NCI-H774 (cell line): ENCODE measurements around the gene TEX54.
A peak's percentile ranks its signal among the peaks of the same experiment; 100 is the strongest.
"Not testable (repeated sequence)": the region's sequence is repeated elsewhere in the genome, so short reads cannot be mapped to it uniquely, and the experiment has no call there.

Experiments
- DNase-seq: peaks from one replicate; lab custom pipeline; 2025; lab: John Stamatoyannopoulos, UW

TEX54 gene

DNA sequence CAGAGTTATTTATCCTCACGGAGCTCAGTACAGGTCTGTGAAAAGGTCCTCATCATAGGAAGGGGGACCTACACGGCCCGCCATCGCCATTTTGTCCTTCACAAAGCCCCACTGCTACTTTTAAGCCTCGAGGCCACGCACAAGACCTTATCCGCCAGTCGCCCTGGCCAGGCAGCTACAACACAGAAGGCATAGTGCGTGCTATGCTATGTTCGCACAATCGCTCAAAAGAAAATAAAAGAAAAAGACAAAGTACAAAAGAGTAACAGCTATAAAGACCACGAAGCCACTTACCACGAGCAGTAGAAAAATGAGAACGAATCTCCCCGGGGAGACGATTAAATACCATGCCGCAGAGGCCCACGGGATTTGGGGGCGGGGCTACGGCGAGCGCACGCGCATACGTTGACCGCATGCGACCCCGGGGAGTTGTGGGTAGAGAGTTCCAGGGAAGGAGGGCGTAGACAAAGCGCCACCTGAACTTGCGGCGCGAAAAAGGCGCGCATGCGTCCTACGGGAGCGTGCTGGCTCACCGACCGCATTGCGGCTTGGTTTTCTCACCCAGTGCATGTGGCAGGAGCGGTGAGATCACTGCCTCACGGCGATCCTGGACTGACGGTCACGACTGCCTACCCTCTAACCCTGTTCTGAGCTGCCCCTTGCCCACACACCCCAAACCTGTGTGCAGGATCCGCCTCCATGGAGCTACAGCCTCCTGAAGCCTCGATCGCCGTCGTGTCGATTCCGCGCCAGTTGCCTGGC lies 23.1 kb upstream of the TEX54 start:
- peak; percentile 97 for DNase-seq

DNA sequence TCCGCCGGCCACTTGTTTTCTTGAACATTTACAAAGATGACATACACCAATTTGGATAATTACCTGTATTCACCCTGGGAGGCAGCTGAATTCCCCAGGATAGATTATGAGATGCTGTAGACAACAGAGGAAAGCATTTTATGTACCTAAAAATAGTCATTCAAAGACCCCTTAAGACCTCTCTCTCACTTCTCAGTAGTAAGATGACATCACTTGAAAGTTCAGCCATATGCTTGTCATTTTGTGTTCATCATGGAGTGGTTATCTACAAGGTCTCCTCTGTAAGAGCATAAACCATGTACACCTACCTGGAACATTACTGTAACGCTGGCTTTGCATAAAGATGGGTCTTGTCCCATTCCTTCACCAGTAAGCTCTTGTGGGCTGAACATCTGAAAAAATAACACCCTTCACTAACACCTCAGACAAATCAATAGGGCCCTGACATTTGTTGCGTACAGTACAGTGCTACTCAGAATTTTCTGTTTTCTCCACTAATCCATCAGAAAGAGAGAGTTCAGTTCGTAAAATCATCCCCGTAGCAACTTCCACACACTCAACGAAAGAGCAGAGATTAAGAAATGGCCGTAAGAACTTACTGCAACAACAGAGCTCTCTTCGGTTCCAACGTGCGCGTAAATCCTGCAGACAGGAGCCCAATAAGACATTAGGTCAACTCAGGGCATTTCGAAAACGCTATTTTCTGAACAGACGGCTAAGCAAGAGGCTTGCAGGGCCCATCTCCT lies 22.4 kb upstream of the TEX54 start:
- DNase-seq = no peak

DNA sequence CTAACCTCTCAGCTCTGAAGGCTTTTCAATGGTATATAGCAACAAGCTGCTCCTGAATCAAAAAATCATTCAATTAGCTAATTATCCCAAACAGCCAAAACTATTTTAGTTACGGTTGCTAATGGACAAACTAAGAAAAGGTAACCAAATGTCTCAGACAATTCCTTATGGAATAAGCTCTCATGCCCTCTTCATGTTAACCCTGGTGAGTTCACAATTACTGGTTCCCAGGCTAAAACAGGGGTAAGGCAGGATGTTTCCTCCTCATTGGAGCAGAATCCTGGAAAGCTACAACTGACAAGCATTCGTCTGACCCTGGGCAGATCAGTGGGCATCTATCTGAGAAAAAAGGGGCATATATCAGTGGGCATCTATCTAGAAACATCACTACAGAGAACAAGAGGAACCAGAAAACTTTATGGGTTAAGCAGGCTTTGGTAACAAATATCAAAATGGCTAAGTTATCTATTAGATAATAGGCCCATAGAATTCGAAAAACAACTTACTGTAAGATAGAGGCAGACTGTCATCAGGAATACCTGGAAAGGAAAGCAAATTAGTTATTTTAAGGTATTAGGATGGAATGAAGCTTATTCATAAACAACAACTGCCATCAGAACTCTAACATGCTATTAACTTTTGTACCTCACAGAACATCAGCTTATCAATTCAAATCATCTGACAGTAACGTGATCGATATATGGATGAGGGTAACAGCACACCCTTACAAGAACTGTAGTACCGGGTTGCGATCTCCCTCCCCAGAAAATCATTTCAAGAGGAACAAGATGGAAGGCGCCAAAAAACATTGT lies 21.6 kb upstream of the TEX54 start:
- no peak for DNase-seq

DNA sequence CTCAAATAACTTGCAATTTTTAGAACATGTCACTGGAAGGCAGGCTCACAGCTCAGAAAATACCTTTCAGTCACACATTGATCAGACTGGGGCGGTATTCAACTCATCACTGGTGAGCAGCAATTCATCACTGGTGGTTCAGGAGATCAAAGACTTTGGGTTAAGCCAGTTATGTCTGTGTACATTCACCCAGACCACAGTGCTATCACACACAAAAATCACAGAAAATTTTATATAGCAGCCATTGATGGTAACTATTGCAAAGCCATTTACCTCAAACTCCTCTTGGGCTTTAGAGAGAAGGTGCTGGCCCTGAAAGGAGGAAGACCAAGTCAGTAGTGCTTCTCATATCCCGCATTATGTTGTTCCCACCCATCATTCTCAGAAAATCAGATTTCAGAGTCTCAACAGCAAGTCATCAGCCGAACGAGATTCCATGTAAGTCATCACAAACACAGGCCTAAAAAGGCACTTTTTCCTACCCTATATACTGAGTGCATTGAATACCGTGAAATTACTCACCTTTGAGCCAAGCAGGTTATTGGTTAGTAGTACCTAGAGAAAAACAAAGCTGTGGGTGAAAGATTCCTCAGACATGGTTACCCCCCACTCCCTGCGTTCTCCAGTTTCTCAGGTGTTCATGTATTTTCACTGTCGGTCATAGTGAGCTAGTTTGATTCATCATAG lies 20.8 kb upstream of the TEX54 start:
- no peak for DNase-seq

DNA sequence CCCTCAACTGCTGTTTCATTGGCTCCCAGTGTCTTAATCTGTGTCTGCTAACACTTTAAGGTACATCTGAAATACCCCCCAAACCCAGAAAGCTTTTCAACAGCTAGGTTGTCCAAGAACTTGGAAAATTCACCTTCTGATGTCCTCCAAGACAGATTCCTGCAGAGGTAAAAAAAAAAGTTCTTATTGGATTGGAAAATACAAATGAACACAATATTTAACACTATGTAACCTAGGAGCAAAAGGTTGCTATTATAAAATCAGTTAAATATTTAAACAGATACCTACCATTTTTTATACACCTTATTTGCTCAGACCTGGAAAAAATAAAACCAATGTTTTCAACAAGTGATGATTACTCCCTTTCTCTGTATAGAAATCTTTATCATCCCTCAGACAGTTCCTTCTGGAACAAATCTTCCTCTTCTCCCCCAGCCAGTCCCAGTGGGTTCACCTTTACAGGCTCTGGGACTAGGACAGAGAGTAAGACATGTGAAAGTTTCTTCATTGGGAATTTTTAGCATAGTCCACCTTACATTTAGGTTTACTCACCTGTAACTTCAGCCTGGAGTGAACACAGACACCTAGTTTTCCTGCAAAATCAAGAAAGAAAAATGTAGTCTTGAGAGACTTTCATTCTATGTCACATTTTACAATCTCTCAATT lies 20.0 kb upstream of the TEX54 start:
- no peak for DNase-seq

DNA sequence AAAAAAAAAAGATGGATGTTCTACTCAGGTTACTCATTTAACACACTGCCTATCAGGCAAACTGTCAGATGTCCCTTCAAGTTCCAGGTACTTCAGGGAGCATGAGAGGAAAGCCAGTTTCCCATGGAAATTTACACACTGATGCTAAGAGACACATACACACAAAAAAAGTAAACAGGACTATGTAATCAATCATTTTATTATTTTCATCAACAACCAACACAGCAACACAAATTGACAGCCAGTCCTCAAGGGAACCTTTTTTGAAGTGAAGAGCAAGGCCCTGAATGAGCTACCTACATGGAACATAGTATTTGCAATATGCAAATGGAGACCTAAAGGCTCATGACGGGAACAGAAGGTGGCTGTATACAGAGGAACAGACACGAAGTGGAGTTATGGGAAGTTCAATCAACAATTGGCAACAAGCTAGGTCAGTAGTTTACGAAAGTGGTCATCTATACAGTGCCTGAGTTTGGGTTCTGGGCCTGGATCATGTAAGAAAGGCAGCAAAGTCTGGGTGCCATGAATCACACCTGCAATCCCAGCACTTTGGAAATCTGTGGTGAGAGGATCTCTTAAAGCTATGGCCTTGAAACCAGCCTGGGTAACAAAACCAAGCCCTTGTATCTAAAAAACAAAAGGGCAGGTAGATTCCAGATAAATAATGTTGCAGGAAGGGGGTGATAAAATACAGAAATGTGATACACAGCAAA lies 19.3 kb upstream of the TEX54 start:
- no peak for DNase-seq

DNA sequence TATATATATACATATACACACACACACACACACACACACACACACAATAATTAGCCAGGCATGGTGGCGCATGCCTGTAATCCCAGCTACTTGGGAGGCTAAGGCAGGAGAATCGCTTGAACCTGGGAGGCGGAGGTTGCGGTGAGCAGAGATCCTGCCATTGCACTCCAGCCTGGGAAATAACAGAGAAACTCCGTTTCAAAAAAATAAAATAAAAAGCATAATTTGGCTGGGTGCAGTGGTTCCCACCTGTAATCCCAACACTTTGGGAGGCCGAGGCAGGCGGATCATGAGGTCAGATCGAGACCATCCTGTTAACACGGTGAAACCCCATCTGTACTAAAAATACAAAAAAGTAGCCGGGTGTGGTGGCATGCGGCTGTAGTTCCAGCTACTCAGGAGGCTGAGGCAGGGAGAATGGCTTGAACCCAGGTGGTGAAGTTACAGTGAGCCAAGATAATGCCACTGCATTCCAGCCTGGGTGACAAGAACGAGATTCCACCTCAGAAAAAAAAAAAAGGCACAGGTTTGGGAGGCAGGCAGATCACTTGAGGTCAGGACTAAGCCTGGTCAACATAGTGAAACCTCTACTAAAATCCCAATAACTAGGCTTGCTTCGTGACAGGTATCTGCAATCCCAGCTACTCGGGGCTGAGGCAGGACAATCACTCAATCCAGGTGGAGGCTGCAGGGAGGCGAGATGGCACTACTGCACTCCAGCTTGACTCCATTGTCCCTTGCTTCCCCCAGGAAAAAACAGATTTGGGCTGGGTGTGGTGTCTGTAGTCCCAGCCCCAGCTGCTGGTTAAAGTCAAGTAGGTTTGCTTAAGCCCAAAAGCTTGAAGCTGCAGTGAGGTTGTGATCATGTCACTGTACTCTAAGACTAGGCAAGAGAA lies 18.5 kb upstream of the TEX54 start:
- no peak for DNase-seq

DNA sequence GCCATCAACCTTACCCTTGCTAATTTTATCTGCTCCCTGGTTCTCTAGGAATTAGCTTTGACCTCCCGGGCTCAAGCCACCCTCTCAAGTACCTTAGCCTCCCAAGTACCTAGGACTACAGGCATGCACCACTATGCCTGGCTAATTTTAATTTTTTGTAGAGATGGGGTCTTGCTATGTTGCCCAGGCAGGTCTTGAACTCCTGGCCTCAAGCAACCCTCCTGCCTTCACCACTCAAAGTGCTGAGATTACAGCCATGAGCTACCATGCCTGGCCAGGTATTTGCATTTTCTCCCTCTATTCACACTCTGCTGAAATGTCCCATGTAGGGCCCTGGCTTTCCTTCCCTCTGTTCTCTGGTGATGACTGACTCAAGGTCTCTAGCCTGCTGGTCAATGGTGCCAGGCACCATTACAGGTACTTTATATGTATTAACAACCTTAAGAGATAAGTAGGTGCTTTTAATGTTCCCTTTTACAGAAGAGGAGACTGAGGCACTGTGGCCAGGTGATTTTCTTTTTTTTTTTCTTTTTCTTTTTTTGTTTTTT lies 15.2 kb upstream of the TEX54 start:
- no peak for DNase-seq

DNA sequence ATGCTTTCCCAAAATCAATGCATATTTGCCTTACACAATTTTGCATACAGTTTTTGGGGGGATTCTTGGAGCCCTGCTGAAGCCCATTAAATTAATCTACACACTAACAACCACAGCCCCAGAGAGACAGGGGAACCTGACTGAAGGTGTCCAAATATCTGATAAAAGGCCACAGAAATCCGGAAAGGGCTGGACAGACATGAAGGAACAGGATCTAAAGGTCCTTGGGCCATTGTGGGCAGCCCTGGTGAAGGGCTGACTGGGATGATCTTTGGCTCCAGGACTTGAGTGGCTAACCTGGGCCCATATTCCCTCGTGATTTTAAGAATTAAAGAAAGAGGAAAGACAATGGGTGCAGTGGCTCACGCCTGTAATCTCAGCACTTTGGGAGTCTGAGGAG lies 13.5 kb upstream of the TEX54 start:
- no peak for DNase-seq

DNA sequence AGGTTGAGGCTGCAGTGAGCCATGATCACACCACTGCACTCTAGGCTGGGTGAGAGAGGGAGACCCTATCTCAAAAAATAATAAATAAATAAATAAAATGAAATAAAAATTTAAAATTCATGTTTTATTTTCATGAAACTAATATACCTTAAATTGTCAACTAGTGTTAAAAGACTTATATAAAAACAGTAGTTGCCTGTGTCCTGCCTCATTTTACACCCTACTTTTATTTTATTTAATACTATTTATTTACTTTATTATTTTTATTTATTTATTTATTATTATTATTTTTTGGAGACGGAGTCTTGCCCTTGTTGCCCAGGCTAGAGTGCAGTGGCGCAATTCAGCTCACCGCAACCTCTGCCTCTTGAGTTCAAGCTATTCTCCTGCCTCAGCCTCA lies 11.5 kb upstream of the TEX54 start:
- DNase-seq = no peak

DNA sequence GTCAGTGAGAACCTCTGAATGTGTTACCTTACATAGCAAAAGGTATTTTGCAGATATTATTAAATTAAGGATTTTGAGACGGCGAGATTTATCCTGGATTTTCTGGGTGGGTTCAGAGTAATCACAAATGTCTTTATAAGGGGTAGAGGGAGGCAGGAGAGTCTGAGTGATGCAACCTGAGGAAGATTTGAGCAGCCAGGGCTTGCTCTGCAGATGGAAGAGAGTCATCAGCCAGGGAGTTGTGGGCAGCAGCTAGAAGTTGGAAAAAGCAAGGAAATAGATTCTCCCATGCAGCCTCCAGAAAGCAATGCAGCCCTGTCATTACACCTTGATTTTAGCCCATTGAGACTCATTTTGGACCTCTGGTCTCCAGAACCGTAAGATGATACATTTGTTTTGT lies 10.8 kb upstream of the TEX54 start:
- no peak for DNase-seq

DNA sequence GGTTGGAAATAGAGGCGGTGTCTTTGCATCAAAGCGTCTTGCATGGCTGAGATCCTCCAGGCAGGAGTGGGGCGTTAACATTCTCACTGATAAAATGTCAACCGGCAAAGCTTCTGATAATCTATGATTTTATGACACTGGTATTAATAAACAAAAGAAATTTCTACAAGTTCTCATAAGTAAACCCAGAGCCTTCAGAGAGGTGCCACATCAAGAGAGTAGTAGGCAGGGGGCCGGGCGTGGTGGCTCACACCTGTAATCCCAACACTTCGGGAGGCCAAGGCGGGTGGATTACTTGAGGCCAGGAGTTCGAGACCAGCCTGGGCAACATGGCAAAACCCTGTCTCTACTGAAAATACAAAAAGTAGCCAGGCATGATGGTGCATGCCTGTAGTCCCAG lies 10.2 kb upstream of the TEX54 start:
- DNase-seq = not testable (repeated sequence)

DNA sequence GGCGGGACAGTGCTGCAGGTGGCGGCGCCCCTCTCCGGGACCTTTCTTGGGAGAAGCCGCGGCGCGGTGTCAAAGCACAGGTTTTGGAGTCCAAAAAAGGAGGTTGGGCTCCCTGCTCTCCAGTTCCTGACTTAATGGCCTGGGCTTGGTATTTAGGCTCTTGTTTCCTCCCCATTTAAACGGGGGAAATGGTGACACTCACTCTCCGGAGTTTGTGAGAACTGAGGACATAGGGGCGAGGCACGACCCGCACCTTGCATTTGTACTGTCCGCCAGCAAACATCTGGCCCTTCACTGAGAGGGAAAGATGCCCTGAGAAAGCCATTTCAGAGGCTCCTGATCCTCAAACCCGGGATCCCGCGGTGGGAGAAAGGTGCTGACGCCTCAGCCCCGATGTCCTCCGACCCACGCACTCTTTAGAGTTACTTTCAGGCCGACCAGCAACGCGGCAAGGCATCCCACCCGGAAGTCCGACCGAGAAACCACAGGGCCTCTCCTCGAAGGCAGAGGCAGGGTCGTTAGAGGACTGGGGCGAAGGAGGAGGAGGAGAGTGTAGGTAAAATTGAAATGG lies 9.6 kb upstream of the TEX54 start:
- DNase-seq = no peak

DNA sequence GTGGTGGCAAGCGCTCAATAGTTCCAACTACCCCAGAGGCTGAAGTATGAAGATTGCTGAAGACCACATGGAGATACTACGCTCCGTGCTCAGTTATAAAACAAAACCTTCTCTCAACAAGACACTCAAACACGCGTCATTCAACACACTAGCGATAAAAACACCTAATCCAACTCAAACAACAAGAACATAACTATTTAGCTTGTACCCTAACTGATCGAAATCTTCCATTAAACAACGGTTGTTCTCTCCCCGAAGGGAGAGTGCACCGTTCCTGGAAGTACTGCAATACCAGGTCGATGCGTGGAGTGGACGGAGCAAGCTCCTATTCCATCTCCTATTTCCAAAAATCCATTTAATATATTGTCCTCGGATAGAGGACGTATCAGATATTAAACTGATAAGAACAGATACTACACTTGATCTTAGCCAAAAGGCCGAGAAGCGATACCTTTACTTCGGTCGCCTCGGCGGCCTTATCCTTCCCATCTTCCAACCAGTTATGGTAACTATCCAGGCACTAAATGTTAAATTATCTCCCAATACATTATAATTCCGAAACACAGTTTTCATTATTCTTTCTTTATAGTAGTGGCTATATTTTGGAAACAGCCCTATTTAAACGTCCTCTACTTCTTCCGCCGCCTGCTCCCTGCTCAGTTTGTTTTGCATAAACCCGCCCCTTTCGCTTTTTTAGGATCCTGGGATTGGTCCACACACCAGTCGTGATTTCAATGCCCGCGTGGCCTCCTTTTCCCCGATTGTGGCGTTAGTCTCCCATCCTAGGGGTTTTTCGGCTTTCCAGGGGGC lies 8.9 kb upstream of the TEX54 start:
- DNase-seq = peak; percentile 94

DNA sequence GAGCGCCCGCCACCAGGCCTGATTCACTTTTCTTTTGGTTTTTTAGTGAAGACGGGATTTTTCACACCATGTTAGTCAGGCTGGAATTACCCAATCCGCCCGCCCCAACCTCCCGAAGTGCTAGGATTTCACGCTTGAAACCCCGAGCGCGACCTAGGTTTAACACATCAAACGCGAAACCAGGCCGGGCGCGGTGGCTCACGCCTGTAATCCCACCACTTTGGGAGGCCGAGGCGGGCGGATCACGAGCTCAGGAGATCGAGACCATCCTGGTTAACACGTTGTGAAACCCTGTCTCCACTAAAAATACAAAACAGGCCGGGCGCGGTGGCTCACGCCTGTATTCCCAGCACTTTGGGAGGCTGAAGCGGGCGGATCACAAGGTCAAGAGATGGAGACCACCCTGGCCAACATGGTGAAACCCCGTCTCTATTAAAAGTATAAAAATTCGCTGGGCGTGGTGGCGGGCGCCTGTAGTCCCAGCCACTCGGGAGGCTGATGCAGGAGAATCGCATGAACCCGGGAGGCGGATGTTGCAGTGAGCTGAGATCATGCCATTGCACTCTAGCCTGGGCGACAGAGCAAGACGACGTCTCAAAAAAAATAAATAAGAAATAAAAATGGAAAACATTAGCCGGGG lies 8.2 kb upstream of the TEX54 start:
- peak; percentile 58 for DNase-seq

DNA sequence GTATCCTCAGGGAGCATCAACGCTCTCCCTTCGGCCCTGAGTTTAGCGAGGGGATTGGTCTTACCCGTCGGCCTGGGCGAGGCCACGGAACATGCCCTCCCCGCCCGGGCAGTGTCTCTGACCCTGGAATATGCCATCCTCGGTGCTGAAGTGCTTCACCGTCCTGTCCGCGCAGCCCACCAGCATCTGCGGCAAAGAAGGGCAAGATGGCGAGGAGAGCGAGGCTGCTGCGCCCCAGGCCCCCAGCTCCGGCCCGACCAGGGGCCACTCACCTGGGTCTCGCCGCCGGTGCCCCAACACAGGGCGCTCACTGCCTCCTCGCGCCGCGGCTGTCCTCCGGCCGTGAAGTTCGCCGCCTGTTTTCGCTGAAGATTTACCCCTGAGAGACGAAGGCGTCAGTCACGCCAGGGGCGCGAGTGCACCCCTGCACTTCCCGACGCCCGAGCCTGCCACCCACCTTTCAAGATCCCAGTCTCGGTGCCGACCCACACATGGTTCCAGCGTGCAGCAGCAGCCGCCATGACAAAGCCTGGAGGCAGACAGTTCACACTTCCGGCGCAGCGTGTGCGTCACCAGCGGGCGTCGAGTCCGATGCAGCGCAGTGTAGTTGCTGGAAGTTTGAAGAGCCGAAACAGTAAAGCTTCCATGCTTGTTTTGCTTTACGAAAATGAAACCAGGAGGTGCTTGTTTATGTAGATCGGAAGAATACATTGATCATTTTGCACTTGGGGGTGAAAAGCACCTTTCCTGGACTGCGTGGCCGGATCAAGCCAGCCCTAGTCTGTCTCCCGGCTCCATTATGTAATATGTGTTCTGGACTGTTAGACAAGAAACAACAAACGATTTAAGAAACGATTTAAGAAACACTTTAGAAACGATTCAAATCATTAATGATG lies 6.7 kb upstream of the TEX54 start, which contains the start of gene WDR74:
Gene WDR74 (minus strand): TSS at position 541 of the 896 bp plus-strand sequence. CDS start 20 bp downstream, at position 521.
- peak; percentile 95 for DNase-seq

DNA sequence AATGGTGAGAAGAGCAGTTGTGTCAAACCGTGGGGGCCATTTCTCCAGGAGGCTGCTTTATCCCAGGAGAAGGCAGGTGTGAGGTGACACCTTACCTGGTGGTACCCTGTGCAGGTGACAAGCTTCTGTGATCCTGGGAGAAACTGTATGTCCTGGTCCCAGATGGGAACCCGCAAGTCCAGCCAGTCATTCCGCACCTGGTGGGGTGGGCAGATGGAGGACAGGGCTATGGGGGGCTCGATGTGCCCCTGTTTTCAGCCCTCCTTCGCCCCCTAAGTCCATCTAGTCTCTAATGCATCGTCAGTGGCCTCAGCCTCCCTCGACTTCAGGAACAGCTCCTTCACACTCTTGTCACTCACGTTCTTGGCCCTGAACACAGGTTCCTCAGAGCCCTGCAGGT lies 2.7 kb upstream of the TEX54 start:
- no peak for DNase-seq
